DOHH2 (cell line): Measurements from ENCODE around the gene TSC22D1.
A peak's percentile ranks its signal among the peaks of the same experiment; 100 is the strongest.

Source experiments
- H3F3A ChIP-seq: fragments of 200-600 bp; sonication (generic), shearing (Covaris generic); 2 replicates; pipeline ENCODE4 v1.6.0; 2016; ENCODE audit warnings: antibody characterized with exemption, mild to moderate bottlenecking; ENCODE audit not compliant: control insufficient read depth, insufficient read depth
- H3K27ac ChIP-seq: fragments of 200-600 bp; sonication (generic); 2 replicates; pipeline ENCODE4 v1.5.1; 2014; ENCODE audit warnings: low read depth, mild to moderate bottlenecking, low read length, moderate library complexity
- H3K27me3 ChIP-seq: fragments of 200-600 bp; sonication (generic); 2 replicates; pipeline ENCODE4 v1.6.1; 2014; ENCODE audit warnings: mild to moderate bottlenecking, low read length, mixed read lengths; ENCODE audit not compliant: control insufficient read depth
- H3K36me3 ChIP-seq: fragments of 200-600 bp; sonication (generic); 2 replicates; pipeline ENCODE4 v1.6.1; 2014; ENCODE audit warnings: mild to moderate bottlenecking, low read length, moderate library complexity, mixed read lengths; ENCODE audit not compliant: control insufficient read depth
- H3K4me1 ChIP-seq: fragments of 200-600 bp; sonication (generic); 2 replicates; pipeline ENCODE4 v1.6.1; 2014; ENCODE audit warnings: mild to moderate bottlenecking, low read length, mixed read lengths; ENCODE audit not compliant: control insufficient read depth
- H3K4me2 ChIP-seq: fragments of 200-600 bp; sonication (generic); 2 replicates; pipeline ENCODE4 v1.6.0; 2014; ENCODE audit warnings: mild to moderate bottlenecking, low read length, moderate library complexity
- H3K4me3 ChIP-seq: fragments of 200-600 bp; sonication (generic); 2 replicates; pipeline ENCODE4 v1.5.1; 2014; ENCODE audit warnings: mild to moderate bottlenecking, low read length, mixed read lengths
- H3K79me2 ChIP-seq: fragments of 200-600 bp; sonication (generic); 2 replicates; pipeline ENCODE4 v1.6.1; 2014; ENCODE audit warnings: mild to moderate bottlenecking, low read length, mixed read lengths; ENCODE audit not compliant: control insufficient read depth
- H3K9me2 ChIP-seq: fragments of 200-600 bp; sonication (generic); replicated peaks from 2 replicates; pipeline ENCODE4 v1.6.1; 2014; ENCODE audit warnings: mild to moderate bottlenecking, low read length, mixed read lengths; ENCODE audit not compliant: control insufficient read depth
- H3K9me3 ChIP-seq: fragments of 200-600 bp; sonication (generic); 2 replicates; pipeline ENCODE4 v1.6.1; 2014; ENCODE audit warnings: antibody characterized with exemption, low read length, mixed read lengths; ENCODE audit not compliant: control insufficient read depth, insufficient read depth
- H4K20me1 ChIP-seq: fragments of 200-600 bp; sonication (generic); 2 replicates; pipeline ENCODE4 v1.6.0; 2014; ENCODE audit warnings: low read depth, mild to moderate bottlenecking, antibody characterized with exemption, low read length, moderate library complexity; ENCODE audit not compliant: control insufficient read depth, insufficient read depth
- EZH2phosphoT487 ChIP-seq: fragments of 200-600 bp; sonication (generic); IDR thresholded peaks from 2 replicates; pipeline ENCODE4 v1.6.1; 2017; ENCODE audit warnings: borderline replicate concordance, mild to moderate bottlenecking, antibody characterized with exemption, low read length, moderate library complexity, mixed read lengths
- TF ChIP-seq, protein P1 (sequence below): fragments of 200-600 bp; sonication (generic); IDR thresholded peaks from one replicate; pipeline ENCODE4 v1.5.1; 2014; ENCODE audit warnings: antibody characterized with exemption, mild to moderate bottlenecking, low read depth, low read length; ENCODE audit not compliant: poor library complexity, severe bottlenecking

Gene TSC22D1

DNA sequence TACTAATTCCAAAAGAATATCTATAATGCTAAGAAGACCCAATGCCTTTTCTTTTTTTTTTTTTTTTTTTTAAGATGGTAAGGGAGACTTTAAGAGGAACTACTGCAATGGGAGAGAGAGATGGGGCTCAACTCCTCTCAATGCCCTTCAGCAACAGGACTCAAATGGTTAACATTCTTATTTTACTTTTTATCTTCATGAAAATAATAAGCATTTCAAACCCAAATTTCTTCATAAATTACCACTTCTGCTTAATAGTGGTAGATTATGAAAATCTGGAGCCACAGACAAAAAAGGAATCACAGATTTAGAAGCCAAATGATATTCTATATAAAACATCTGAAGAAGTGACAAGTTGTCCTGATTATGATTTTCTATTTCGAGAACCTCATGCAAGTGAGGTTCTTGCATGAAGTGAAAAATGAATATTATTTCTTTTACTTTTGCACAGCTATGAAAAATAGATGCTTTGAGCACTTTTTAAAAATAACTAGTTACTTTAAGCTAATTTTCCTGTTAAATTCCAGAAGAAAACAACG lies 128.3 kb downstream of the TSC22D1 start:
- Histone ChIP-seq H3K79me2 (no peaks in the 10 kb centered on the region), H3K4me2 (peak overlapping the region; percentile 22; the same call in 1 of the 2 replicates), H3K27me3 (no peaks in the 10 kb centered on the region), H3K4me1 (peaks cover 20% of the 10 kb centered on the region), H3K9me2 (no peaks in the 10 kb centered on the region), H3K9me3 (0 out of 2 replicates have a peak, but pooled peaks cover 6% of the 10 kb centered on the region), H3K27ac (no peak overlapping the region), H3K36me3 (no peaks in the 10 kb centered on the region), H3F3A (no peaks in the 10 kb centered on the region), H4K20me1 (no peaks in the 10 kb centered on the region), H3K4me3 (no peak overlapping the region)
- TF ChIP-seq EZH2phosphoT487, result no peak
- TF ChIP-seq, protein P1, sequence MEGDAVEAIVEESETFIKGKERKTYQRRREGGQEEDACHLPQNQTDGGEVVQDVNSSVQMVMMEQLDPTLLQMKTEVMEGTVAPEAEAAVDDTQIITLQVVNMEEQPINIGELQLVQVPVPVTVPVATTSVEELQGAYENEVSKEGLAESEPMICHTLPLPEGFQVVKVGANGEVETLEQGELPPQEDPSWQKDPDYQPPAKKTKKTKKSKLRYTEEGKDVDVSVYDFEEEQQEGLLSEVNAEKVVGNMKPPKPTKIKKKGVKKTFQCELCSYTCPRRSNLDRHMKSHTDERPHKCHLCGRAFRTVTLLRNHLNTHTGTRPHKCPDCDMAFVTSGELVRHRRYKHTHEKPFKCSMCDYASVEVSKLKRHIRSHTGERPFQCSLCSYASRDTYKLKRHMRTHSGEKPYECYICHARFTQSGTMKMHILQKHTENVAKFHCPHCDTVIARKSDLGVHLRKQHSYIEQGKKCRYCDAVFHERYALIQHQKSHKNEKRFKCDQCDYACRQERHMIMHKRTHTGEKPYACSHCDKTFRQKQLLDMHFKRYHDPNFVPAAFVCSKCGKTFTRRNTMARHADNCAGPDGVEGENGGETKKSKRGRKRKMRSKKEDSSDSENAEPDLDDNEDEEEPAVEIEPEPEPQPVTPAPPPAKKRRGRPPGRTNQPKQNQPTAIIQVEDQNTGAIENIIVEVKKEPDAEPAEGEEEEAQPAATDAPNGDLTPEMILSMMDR, result no peak

DNA sequence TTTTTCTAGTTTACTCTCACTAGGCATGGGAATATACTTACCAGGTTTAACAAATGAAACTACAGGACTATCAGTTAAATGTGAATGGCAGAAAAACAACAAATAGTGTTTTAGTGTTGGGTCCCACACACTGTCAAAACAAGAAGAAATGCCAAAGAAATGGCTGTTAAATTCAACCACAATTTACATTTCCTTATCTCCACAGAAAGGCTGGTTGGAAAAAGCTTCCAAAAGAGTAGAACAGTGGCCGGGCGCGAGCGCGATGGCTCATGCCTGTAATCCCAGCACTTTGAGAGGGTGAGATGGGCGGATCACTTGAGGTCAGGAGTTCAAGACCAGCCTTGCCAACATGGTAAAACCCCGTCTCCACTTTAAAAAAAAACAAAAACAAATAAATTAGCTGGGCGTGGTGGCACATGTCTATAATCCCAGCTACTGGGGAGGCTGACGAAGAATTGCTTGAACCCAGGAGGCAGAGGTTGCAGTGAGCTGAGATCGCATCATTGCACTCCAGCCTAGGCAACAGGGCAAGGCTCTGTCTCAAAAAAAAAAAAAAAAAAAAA lies 136.0 kb downstream of the TSC22D1 start:
- H3K27ac ChIP-seq, result no peak overlapping the region
- H3K9me2 ChIP-seq, result no peaks in the 10 kb centered on the region
- H3K9me3 ChIP-seq, result no peaks in the 10 kb centered on the region
- H3K4me3 ChIP-seq, result no peak overlapping the region
- H3K79me2 ChIP-seq, result peaks cover 15% of the 10 kb centered on the region
- no peaks in the 10 kb centered on the region for H4K20me1 ChIP-seq
- TF ChIP-seq, protein P1, result no peak
- TF ChIP-seq EZH2phosphoT487, result no peak
- H3K36me3 ChIP-seq, result peaks cover 13% of the 10 kb centered on the region
- H3K27me3 ChIP-seq, result no peaks in the 10 kb centered on the region
- H3F3A ChIP-seq, result peaks cover 15% of the 10 kb centered on the region; the same call in 1 of the 2 replicates
- peaks cover 25% of the 10 kb centered on the region for H3K4me1 ChIP-seq
- H3K4me2 ChIP-seq, result peak overlapping the region; percentile 17; the same call in 1 of the 2 replicates

DNA sequence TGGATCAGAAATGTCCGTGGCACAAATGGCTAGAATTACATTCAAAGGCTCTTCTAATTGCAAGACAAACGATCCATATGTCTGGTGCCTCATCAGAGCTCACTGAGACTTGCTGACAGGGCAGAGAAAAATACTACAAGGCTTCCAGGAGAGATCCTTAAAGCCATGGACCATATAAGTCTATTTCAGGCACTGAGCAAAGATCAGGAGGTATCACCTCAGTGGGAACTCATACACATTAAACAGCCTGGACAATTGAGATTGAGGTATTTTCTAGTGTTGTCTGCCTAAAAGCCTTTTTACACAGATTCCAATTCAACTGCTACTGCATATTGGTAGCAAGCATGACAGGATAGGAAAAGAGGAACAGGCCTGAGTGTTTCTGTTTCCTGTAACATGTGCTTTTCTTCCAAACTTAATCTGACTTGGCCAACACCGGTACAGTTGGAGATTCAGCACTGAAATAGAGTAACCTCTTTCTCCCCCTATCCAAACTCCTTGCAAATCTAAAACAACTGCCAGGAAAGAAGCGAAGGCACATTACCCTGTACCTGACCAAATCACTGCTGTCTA lies 136.6 kb downstream of the TSC22D1 start:
- TF ChIP-seq, protein P1, result no peak
- TF ChIP-seq EZH2phosphoT487, result no peak
- peaks cover 4% of the 10 kb centered on the region for H4K20me1 ChIP-seq
- no peak overlapping the region for H3K4me3 ChIP-seq
- peaks cover 18% of the 10 kb centered on the region for H3K36me3 ChIP-seq
- no peaks in the 10 kb centered on the region for H3K9me2 ChIP-seq
- peaks cover 29% of the 10 kb centered on the region for H3K4me1 ChIP-seq
- peak overlapping the region; percentile 17 for H3K4me2 ChIP-seq
- no peaks in the 10 kb centered on the region for H3K27me3 ChIP-seq
- H3K27ac ChIP-seq, result no peak overlapping the region
- no peaks in the 10 kb centered on the region for H3K9me3 ChIP-seq
- H3K79me2 ChIP-seq, result peaks cover 20% of the 10 kb centered on the region
- peaks cover 19% of the 10 kb centered on the region for H3F3A ChIP-seq
